Bronchial epithelial cell (primary cell): ENCODE data around the gene EPB41L3. TPM values are rescaled to one million over a fixed set of nuclear protein-coding genes. Genes with fewer than 3 reads are reported as not detected.
A peak's percentile ranks its signal among the peaks of the same experiment; 100 is the strongest.
"Not testable (repeated sequence)": the region's sequence is repeated elsewhere in the genome, so short reads cannot be mapped to it uniquely, and the experiment has no call there.

Source experiments
- DNase-seq: peaks from one replicate; pipeline ENCODE4 v3.0.0-alpha.2; 2010; ENCODE audit warnings: low read depth
- FAIRE-seq: peaks from 2 replicates; lab custom pipeline; 2011; peaks lifted over from hg19 to GRCh38; lab: Jason Lieb, UNC
- H3K27me3 ChIP-seq: 2 replicates; pipeline ENCODE4 v1.5.1; 2011; ENCODE audit warnings: low read length; ENCODE audit not compliant: control insufficient read depth, insufficient read depth
- H3K36me3 ChIP-seq: 2 replicates; pipeline ENCODE4 v1.5.1; 2011; ENCODE audit warnings: low read length; ENCODE audit not compliant: control insufficient read depth, insufficient read depth
- H3K4me3 ChIP-seq: 2 replicates; pipeline ENCODE4 v1.5.1; 2011; ENCODE audit warnings: mild to moderate bottlenecking, low read depth, low read length, control low read depth
- CTCF ChIP-seq: IDR thresholded peaks from 2 replicates; pipeline ENCODE4 v1.5.1; 2011; ENCODE audit warnings: mild to moderate bottlenecking, moderate library complexity, low read length, control low read depth, inconsistent platforms; ENCODE audit not compliant: insufficient read depth, severe bottlenecking
- total RNA-seq: library from RNA; depleted of rRNA; stranded (reverse); fragments of >200 nt; gene quantifications from 2 replicates; pipeline ENCODE4 v1.2.1, GENCODE V29; 2014

EPB41L3 gene
- total RNA-seq, 1 donor from 2014 or later: 0.53 TPM

DNA sequence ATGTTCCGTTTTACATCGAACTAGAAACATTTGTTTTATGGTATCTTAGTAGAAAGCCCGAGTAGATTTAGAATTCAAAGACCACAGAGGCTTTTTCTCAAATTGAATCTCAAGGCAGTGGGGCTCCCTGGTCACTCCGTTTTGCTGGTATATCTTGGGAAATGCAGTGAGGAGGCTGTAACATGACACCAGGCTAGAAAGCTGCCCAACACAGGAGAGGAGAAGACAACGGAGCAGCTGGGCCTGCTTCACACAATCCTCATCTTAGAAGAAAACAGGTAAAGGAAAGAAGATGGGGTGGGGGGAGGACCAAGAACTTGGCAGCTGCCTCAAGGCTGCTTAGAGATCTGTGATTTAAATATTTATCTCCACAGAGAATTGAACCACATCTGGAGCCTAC, 38.3 kb upstream of the EPB41L3 start:
- Histone ChIP-seq H3K36me3 (no peaks in the 10 kb centered on the region), H3K27me3 (no peaks in the 10 kb centered on the region), H3K4me3 (no peak overlapping the region)
- DNase-seq (no peak), FAIRE-seq (no peak)
- TF ChIP-seq CTCF: no peak

DNA sequence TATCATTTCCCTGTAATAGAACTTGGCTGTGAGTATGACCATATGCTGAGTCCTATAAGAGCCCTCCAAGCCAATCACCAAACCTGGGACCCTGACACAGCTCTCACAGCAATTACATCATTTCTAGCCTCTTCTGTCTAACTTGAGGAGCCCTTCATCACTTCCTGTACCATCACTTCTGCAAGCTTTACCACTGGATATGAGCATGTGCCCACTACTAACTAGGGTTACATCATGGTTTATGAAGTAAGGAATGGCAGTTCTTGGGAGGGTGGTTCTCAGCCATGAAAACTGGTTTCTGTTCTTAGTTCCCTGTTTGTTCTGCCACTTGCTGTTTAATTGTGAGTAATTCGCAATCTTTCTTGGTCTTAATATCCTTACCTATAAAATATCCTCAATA, 31.0 kb upstream of the EPB41L3 start:
- Histone ChIP-seq H3K4me3 (no peak overlapping the region), H3K36me3 (no peaks in the 10 kb centered on the region), H3K27me3 (no peaks in the 10 kb centered on the region)
- FAIRE-seq (no peak), DNase-seq (no peak)
- TF ChIP-seq CTCF: no peak

DNA sequence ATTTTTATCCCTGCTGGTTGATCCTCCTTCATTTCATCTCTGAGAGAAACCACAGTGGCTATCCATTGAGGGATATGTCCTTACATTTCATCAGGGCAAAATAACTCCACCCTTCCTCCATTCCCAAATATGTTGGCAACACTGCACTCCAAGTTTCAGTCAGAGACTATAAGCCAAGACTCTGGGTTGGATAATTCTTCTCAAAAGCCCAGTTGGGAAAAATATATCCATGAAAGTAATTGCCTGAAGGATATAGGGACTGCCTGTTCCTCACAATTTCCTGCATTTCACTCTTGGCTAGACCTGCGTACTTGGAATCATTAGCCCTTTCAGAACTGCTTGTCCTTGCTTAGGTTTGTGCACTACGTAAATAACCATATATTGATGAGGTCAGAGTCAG, 27.9 kb upstream of the EPB41L3 start:
- no peaks in the 10 kb centered on the region for H3K27me3 ChIP-seq
- no peaks in the 10 kb centered on the region for H3K36me3 ChIP-seq
- DNase-seq (no peak), FAIRE-seq (no peak)
- no peak for TF ChIP-seq CTCF
- H3K4me3 ChIP-seq: no peak overlapping the region

- not testable (repeated sequence) for H3K4me3 ChIP-seq, FAIRE-seq, H3K36me3 ChIP-seq, H3K27me3 ChIP-seq
- peak; percentile 15 for DNase-seq
Observed at GRCh38 chr18:5570613-5571012, 26.8 kb upstream of the EPB41L3 start.

DNA sequence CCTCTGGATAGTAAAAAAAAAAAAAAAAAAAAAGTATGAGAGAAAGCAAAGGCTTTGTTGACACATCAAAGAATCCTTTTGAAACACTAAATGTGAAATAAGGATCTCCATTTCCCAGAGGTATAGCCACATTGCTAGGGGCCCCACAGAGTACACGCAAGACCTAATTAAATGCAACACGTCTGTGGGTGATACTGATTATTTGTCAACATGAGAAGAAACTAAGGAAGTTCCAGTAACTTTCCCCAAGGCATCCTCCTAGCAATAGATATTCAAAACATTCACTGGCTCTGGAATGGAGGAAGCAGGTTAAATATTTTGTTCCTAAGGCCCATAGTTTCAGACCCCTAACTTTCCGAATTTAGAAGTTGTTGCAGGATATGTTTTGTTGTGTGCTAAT, 24.6 kb upstream of the EPB41L3 start:
- no peak for DNase-seq

GRCh38 chr18:5558851-5559250, 15.1 kb upstream of the EPB41L3 start:
- Histone ChIP-seq H3K36me3 (no peaks in the 10 kb centered on the region), H3K27me3 (no peaks in the 10 kb centered on the region), H3K4me3 (no peak overlapping the region)
- no peak for FAIRE-seq
- no peak for DNase-seq
- TF ChIP-seq CTCF: no peak

More for the DNA sequence above, 24.6 kb upstream of the EPB41L3 start:
- no peak for FAIRE-seq
- TF ChIP-seq CTCF: no peak
- Histone ChIP-seq H3K4me3 (no peak overlapping the region), H3K27me3 (no peaks in the 10 kb centered on the region), H3K36me3 (no peaks in the 10 kb centered on the region)
